GM12891 (cell line): Measurements from ENCODE around the gene ITGAD.

Experiments
- PAX5 ChIP-seq: IDR thresholded peaks from 2 replicates; pipeline ENCODE4 v1.6.1; 2011; ENCODE audit warnings: low read length, moderate library complexity, mild to moderate bottlenecking; ENCODE audit not compliant: insufficient read depth, severe bottlenecking
- POLR2A ChIP-seq: IDR thresholded peaks from 2 replicates; pipeline ENCODE4 v1.6.1; 2011; ENCODE audit warnings: low read depth, low read length, control low read depth
- POLR2AphosphoS5 ChIP-seq: IDR thresholded peaks from 2 replicates; pipeline ENCODE4 v1.6.1; 2011; ENCODE audit warnings: low read depth, low read length, control low read depth
- POU2F2 ChIP-seq: IDR thresholded peaks from 2 replicates; pipeline ENCODE4 v1.6.1; 2011; ENCODE audit warnings: low read depth, mild to moderate bottlenecking, control low read depth, low read length, moderate library complexity
- SPI1 ChIP-seq: IDR thresholded peaks from 2 replicates; pipeline ENCODE4 v1.6.1; 2011; ENCODE audit warnings: low read depth, low read length, control low read depth
- TAF1 ChIP-seq: IDR thresholded peaks from 2 replicates; pipeline ENCODE4 v1.6.1; 2011; ENCODE audit warnings: low read depth, low read length, control low read depth

DNA sequence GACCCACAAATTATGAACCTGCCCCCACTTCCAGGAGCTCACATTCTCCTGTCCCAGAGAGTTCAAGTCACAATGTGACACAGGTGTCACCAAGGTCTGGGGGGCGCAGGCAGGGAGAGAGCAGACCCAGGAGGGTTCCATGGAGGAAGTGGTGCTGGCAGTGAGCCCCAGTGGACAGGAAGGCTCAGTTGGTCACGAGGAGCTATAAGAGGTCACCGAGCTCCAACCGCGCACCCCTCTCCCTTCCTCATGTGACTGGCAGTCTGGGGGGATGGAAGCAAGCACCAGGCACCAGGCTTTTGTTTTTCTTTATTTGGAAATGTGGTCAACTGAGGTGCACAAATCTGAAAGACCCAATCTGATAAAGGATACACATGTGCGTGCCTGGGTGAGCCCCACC is 2.5 kb downstream of the ITGAD start:
- TF ChIP-seq POLR2A, result no peak
- TF ChIP-seq POU2F2, result no peak
- TF ChIP-seq POLR2AphosphoS5, result no peak
- TF ChIP-seq TAF1, result no peak
- no peak for TF ChIP-seq SPI1
- no peak for TF ChIP-seq PAX5
